ENCODE results near the gene CEP41.

The CEP41 gene

GRCh38 chr7:130415006-130415405, 25.8 kb downstream of the CEP41 start:
- TF ChIP-seq GATA3 (IDR thresholded peaks at IDR 0.05; ENCODE audit: low read depth, low read length), result no peak
- no peak for TF ChIP-seq GATA2 (IDR thresholded peaks at IDR 0.05; ENCODE audit: low read depth, low read length)

DNA sequence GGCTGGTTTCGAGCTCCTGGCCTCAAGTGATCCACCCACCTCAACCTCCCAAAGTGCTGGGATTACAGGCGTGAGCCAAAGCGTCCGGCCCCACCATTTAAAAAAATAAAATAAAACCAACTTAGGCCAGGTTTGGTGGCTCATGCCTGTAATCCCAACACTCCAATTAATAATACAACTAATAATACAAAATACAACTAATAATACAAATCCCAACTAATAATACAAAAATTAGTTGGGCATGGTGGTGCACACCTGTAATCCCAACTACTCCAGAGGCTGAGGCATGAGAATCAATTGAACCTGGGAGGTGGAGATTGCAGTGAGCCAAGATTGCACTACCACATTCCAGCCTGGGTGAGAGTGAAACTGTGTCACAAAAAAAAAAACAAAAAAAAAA, 27.6 kb downstream of the CEP41 start:
- TF ChIP-seq GATA2 (IDR thresholded peaks at IDR 0.05; ENCODE audit: low read depth, low read length) (no peak), GATA3 (IDR thresholded peaks at IDR 0.05; ENCODE audit: low read depth, low read length) (no peak)

DNA sequence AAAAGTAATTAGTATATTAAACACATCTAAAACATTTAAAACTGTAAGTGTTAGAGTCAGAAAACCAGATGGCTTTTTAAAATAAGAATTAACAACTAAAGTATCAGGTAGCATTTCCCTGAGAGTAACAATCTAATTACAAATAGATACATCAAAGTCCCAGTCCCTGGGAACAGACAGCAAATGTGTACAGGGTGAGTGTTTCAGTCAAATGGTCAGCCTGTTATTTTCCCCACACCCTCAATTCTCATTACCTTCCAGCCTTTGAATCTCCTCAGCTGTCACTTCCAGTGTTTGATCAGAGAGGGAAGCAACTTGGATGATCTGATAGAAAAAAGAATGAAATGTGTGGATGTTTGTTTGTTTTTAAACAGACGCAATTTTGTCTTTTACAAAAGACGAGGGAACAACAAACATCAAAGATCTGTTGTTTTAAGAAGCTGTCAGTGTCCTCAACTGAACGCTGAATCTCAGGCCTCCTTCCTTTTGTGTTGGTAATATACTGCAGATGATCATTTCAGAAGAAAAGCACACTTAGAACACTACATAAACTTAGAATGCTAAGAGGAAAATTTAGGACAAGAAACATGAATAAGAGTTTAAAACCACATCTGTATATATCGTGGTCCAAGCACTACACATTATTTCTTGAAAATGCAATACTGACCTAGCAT, 29.8 kb downstream of the CEP41 start:
- TF ChIP-seq GATA3 (IDR thresholded peaks at IDR 0.05; ENCODE audit: low read depth, low read length), result no peak
- TF ChIP-seq GATA2 (IDR thresholded peaks at IDR 0.05; ENCODE audit: low read depth, low read length), result no peak

DNA sequence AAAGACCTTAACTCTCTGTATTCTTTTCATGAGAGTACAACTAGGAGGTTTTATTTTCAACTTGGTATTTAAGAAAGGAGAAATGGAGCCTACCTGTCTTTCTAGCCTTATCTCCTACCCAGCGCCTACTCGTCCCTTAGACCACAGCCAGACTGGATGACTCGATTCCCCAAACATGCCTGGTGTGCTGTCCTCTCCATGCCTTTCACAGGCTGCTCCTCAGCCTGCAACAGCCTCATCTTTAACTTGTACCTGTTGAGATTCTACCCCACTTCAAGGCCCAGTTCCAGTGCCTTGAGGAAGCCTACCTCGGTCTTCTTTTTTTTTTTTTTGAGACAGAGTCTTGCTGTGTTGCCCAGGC, 31.1 kb downstream of the CEP41 start:
- TF ChIP-seq GATA2 (IDR thresholded peaks at IDR 0.05; ENCODE audit: low read depth, low read length) (no peak), GATA3 (IDR thresholded peaks at IDR 0.05; ENCODE audit: low read depth, low read length) (no peak)

- TF ChIP-seq GATA2 (IDR thresholded peaks at IDR 0.05; ENCODE audit: low read depth, low read length), result no peak
- peak; percentile 69 for TF ChIP-seq GATA3 (IDR thresholded peaks at IDR 0.05; ENCODE audit: low read depth, low read length)
Measured at GRCh38 chr7:130409067-130409711, 31.6 kb downstream of the CEP41 start.

GRCh38 chr7:130405003-130405402, 35.8 kb downstream of the CEP41 start:
- no peak for TF ChIP-seq GATA2 (IDR thresholded peaks at IDR 0.05; ENCODE audit: low read depth, low read length)
- no peak for TF ChIP-seq GATA3 (IDR thresholded peaks at IDR 0.05; ENCODE audit: low read depth, low read length)

- no peak for TF ChIP-seq GATA3 (IDR thresholded peaks at IDR 0.05; ENCODE audit: low read depth, low read length)
- no peak for TF ChIP-seq GATA2 (IDR thresholded peaks at IDR 0.05; ENCODE audit: low read depth, low read length)
Measured at GRCh38 chr7:130401578-130401977, 39.2 kb downstream of the CEP41 start.

DNA sequence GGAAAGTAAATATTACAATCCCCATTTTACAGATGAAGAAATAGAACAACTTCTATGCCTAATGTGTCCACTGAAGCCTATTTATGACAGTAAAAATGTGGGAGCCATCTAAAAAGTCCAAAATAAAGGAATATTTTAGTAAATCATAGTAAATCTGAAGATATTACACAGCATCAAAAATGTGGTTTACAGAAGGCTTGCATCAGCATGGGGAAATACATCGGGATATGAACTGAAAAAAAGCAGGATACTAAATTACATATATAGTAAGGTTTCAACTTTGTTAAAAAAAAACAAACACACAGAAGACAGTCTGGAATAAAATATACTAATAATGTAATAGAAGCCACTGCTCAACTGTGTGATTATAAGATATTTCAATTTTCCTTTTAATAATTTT, 39.7 kb downstream of the CEP41 start:
- TF ChIP-seq GATA3 (IDR thresholded peaks at IDR 0.05; ENCODE audit: low read depth, low read length), result no peak
- no peak for TF ChIP-seq GATA2 (IDR thresholded peaks at IDR 0.05; ENCODE audit: low read depth, low read length)

GRCh38 chr7:130400120-130400572, 40.7 kb downstream of the CEP41 start:
- TF ChIP-seq GATA2 (IDR thresholded peaks at IDR 0.05; ENCODE audit: low read depth, low read length), result no peak
- no peak for TF ChIP-seq GATA3 (IDR thresholded peaks at IDR 0.05; ENCODE audit: low read depth, low read length)

DNA sequence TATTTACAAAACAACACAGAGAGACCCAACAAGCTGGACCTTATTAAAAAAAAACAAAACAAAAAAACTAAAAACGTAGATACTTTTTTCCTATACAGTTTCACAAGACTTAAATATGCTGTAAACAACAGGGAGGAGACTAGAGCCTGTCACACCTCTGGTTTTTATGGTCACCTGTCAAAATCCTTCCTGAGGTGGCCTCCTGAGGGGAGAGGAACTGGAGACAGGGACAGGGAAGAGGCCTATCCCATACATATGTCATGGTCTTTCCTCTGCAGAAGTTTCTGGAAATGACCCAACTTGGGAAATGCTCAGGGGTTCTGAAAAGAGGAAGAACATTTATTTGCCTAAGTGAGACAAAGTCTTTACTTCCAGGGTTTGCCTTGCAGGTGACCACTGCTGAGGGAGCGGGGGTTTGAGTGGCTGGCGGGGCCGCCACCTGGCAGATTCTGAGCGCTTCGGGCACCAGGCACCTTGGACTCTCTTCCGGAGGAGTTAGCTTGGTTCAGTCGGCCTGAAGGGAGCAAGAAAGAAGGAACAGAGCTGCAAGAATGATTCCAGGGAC, 42.2 kb downstream of the CEP41 start:
- TF ChIP-seq GATA3 (IDR thresholded peaks at IDR 0.05; ENCODE audit: low read depth, low read length), result no peak
- no peak for TF ChIP-seq GATA2 (IDR thresholded peaks at IDR 0.05; ENCODE audit: low read depth, low read length)

DNA sequence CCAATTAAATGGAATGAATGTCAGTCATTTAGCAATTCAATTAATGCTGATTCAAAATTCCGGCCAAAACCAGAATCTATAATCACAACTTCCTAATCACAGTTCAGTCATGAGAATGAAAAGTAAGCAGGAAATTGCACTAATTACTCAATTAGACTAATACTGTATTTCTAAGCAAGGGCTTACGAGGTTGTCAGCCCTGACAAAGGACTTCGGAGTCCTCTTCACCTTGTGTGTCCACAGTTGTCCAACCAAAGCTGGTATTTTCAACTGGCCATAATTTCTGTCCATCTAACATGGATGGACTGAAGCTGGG, 43.1 kb downstream of the CEP41 start:
- TF ChIP-seq GATA2 (IDR thresholded peaks at IDR 0.05; ENCODE audit: low read depth, low read length) (no peak), GATA3 (IDR thresholded peaks at IDR 0.05; ENCODE audit: low read depth, low read length) (peak; percentile 28; the same call in 1 of the 2 replicates)

GRCh38 chr7:130397051-130397757, 43.6 kb downstream of the CEP41 start:
- TF ChIP-seq GATA2 (IDR thresholded peaks at IDR 0.05; ENCODE audit: low read depth, low read length), result peak; percentile 90
- TF ChIP-seq GATA3 (IDR thresholded peaks at IDR 0.05; ENCODE audit: low read depth, low read length), result peak; percentile 85

DNA sequence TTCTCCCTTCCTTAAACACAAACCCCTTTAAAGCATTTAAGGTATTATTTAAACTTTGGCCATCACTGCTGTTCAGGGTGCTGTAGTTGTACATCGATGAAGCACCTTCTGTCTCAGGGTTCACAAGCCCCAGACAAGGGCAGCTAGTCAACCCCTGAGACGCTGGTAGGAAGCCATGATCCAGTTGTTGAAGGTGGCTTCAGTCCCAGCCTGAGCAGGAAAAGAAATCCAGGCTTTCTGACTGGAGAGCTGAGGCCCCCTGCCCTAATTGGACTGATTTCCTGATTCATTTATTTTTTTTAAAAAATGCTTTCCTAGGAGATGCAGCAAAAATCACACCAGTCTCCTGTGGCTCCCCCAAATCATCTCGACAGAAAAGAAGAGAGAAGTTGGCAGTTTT, 44.7 kb downstream of the CEP41 start:
- TF ChIP-seq GATA3 (IDR thresholded peaks at IDR 0.05; ENCODE audit: low read depth, low read length) (no peak), GATA2 (IDR thresholded peaks at IDR 0.05; ENCODE audit: low read depth, low read length) (no peak)

GRCh38 chr7:130395421-130395820, 45.4 kb downstream of the CEP41 start:
- no peak for TF ChIP-seq GATA3 (IDR thresholded peaks at IDR 0.05; ENCODE audit: low read depth, low read length)
